Epithelial cell of prostate (primary cell): ENCODE measurements around the gene TMPRSS7.
A peak's percentile ranks its signal among the peaks of the same experiment; 100 is the strongest.
"Not testable (repeated sequence)": the region's sequence is repeated elsewhere in the genome, so short reads cannot be mapped to it uniquely, and the experiment has no call there.

Experiments
- DNase-seq: peaks from one replicate; pipeline ENCODE4 v3.0.0-alpha.2; 2011; ENCODE audit warnings: low read depth, low spot score
- H3K27ac ChIP-seq: fragments of 450-650 bp; 2 replicates; pipeline ENCODE4 v1.5.1; 2017; ENCODE audit warnings: mild to moderate bottlenecking

Gene TMPRSS7

GRCh38 chr3:112011376-112011940 lies 23.1 kb upstream of the TMPRSS7 start:
- no peak for DNase-seq
- H3K27ac ChIP-seq = no peak overlapping the region

- DNase-seq = no peak
- no peak overlapping the region for H3K27ac ChIP-seq
These were observed 22.1 kb upstream of the TMPRSS7 start for GRCh38 chr3:112012205-112012992.

GRCh38 chr3:112013058-112013783 lies 21.3 kb upstream of the TMPRSS7 start:
- H3K27ac ChIP-seq = no peak overlapping the region
- DNase-seq = no peak

- DNase-seq = no peak
These were observed 20.8 kb upstream of the TMPRSS7 start for GRCh38 chr3:112013784-112014143.

GRCh38 chr3:112017091-112017490 lies 17.4 kb upstream of the TMPRSS7 start:
- no peak overlapping the region for H3K27ac ChIP-seq
- no peak for DNase-seq

More at GRCh38 chr3:112013784-112014143, 20.8 kb upstream of the TMPRSS7 start:
- no peak overlapping the region for H3K27ac ChIP-seq

GRCh38 chr3:112018712-112019111 lies 15.8 kb upstream of the TMPRSS7 start:
- DNase-seq = no peak
- no peak overlapping the region for H3K27ac ChIP-seq

GRCh38 chr3:112019716-112020115 lies 14.8 kb upstream of the TMPRSS7 start:
- no peak for DNase-seq
- H3K27ac ChIP-seq = no peak overlapping the region

- no peak for DNase-seq
- H3K27ac ChIP-seq = no peak overlapping the region
These were observed 13.9 kb upstream of the TMPRSS7 start for GRCh38 chr3:112020674-112021085.

- no peak for DNase-seq
- H3K27ac ChIP-seq = no peak overlapping the region
These were observed 7.4 kb upstream of the TMPRSS7 start for GRCh38 chr3:112027142-112027541.

- DNase-seq = no peak
- H3K27ac ChIP-seq = no peak overlapping the region
These were observed 6.7 kb upstream of the TMPRSS7 start for GRCh38 chr3:112027826-112028225.

GRCh38 chr3:112030901-112031300 lies 3.6 kb upstream of the TMPRSS7 start:
- H3K27ac ChIP-seq = no peak overlapping the region
- no peak for DNase-seq

GRCh38 chr3:112032098-112032731 lies 2.3 kb upstream of the TMPRSS7 start:
- no peak for DNase-seq
- H3K27ac ChIP-seq = no peak overlapping the region

- no peak overlapping the region for H3K27ac ChIP-seq
- no peak for DNase-seq
These were observed 705 bp downstream of the TMPRSS7 start for GRCh38 chr3:112035241-112035640.

GRCh38 chr3:112037194-112037593 lies 2.7 kb downstream of the TMPRSS7 start:
- not testable (repeated sequence) for H3K27ac ChIP-seq, DNase-seq

GRCh38 chr3:112038863-112039262 lies 4.3 kb downstream of the TMPRSS7 start:
- DNase-seq = peak; percentile 41
- H3K27ac ChIP-seq = peak overlapping the region; percentile 16

GRCh38 chr3:112041321-112041720 lies 6.8 kb downstream of the TMPRSS7 start:
- no peak for DNase-seq
- no peak overlapping the region for H3K27ac ChIP-seq

GRCh38 chr3:112042842-112043280 lies 8.3 kb downstream of the TMPRSS7 start:
- no peak overlapping the region for H3K27ac ChIP-seq
- no peak for DNase-seq

GRCh38 chr3:112043621-112044201 lies 9.2 kb downstream of the TMPRSS7 start:
- H3K27ac ChIP-seq = no peak overlapping the region
- no peak for DNase-seq

- peak overlapping the region; percentile 31 for H3K27ac ChIP-seq
- no peak for DNase-seq
These were observed 12.1 kb downstream of the TMPRSS7 start for GRCh38 chr3:112046599-112046998.

GRCh38 chr3:112047264-112047663 lies 12.7 kb downstream of the TMPRSS7 start:
- no peak overlapping the region for H3K27ac ChIP-seq
- DNase-seq = no peak
